Measurements from ENCODE around the gene TTC24.

DNA sequence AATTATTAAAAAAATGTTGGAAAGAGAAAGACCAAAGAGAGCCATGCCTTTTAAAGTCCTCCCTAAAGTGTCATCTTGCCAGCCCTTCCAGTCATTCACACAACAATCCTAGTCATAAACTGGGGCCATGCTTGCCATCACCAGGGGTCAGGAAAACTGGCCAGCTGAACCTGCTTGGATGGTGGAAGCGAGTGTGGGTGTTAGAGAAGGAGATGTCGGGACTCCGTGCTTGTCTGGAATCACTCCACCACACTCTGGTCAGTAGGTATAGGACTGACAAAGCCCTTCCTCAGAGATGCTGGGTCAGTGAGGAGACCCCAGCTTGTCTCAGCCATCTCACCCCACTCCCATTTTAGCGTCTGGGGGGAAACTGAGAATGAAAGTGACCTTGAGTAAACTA lies 36.4 kb downstream of the TTC24 start:
- TF ChIP-seq PATZ1 (CRISPR knock-in tag; IDR thresholded peaks at IDR 0.05; ENCODE audit: borderline replicate concordance) (no peak), RARB (CRISPR knock-in tag; IDR thresholded peaks at IDR 0.05) (no peak), CSDC2 (CRISPR knock-in tag; IDR thresholded peaks at IDR 0.05) (no peak), ZNF70 (CRISPR knock-in tag; IDR thresholded peaks at IDR 0.05) (no peak), ZNF8 (CRISPR knock-in tag; IDR thresholded peaks at IDR 0.05) (no peak), GLIS3 (CRISPR knock-in tag; IDR thresholded peaks at IDR 0.05) (no peak), ARNTL (CRISPR knock-in tag; IDR thresholded peaks at IDR 0.05; ENCODE audit: borderline replicate concordance, low read depth) (no peak), CREB5 (CRISPR knock-in tag; IDR thresholded peaks at IDR 0.05; ENCODE audit: low read depth) (no peak), TCF4 (CRISPR knock-in tag; IDR thresholded peaks at IDR 0.05; ENCODE audit: borderline replicate concordance) (no peak)
- TF ChIP-seq, protein P1, sequence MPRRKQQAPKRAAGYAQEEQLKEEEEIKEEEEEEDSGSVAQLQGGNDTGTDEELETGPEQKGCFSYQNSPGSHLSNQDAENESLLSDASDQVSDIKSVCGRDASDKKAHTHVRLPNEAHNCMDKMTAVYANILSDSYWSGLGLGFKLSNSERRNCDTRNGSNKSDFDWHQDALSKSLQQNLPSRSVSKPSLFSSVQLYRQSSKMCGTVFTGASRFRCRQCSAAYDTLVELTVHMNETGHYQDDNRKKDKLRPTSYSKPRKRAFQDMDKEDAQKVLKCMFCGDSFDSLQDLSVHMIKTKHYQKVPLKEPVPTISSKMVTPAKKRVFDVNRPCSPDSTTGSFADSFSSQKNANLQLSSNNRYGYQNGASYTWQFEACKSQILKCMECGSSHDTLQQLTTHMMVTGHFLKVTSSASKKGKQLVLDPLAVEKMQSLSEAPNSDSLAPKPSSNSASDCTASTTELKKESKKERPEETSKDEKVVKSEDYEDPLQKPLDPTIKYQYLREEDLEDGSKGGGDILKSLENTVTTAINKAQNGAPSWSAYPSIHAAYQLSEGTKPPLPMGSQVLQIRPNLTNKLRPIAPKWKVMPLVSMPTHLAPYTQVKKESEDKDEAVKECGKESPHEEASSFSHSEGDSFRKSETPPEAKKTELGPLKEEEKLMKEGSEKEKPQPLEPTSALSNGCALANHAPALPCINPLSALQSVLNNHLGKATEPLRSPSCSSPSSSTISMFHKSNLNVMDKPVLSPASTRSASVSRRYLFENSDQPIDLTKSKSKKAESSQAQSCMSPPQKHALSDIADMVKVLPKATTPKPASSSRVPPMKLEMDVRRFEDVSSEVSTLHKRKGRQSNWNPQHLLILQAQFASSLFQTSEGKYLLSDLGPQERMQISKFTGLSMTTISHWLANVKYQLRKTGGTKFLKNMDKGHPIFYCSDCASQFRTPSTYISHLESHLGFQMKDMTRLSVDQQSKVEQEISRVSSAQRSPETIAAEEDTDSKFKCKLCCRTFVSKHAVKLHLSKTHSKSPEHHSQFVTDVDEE (CRISPR knock-in tag; IDR thresholded peaks at IDR 0.05), result no peak

All from SK-N-SH treated with all-trans-retinoic acid at 6 μM for 48 hours (cell line).